ENCODE data around the gene TFDP1.

TFDP1 gene

GRCh38 chr13:113565526-113566226 is 18.9 kb upstream of the TFDP1 start:
- TF ChIP-seq, protein P1, sequence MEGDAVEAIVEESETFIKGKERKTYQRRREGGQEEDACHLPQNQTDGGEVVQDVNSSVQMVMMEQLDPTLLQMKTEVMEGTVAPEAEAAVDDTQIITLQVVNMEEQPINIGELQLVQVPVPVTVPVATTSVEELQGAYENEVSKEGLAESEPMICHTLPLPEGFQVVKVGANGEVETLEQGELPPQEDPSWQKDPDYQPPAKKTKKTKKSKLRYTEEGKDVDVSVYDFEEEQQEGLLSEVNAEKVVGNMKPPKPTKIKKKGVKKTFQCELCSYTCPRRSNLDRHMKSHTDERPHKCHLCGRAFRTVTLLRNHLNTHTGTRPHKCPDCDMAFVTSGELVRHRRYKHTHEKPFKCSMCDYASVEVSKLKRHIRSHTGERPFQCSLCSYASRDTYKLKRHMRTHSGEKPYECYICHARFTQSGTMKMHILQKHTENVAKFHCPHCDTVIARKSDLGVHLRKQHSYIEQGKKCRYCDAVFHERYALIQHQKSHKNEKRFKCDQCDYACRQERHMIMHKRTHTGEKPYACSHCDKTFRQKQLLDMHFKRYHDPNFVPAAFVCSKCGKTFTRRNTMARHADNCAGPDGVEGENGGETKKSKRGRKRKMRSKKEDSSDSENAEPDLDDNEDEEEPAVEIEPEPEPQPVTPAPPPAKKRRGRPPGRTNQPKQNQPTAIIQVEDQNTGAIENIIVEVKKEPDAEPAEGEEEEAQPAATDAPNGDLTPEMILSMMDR (IDR thresholded peaks at IDR 0.05; ENCODE audit: low read depth, low read length, missing control alignments), result no peak
- no peak overlapping the region for H3K4me3 ChIP-seq (ENCODE audit: low read depth, low read length)
- no peak for DNase-seq (ENCODE audit: low read depth)

- no peak overlapping the region for H3K4me3 ChIP-seq (ENCODE audit: low read depth, low read length)
- no peak for DNase-seq (ENCODE audit: low read depth)
- TF ChIP-seq, protein P1 (IDR thresholded peaks at IDR 0.05; ENCODE audit: low read depth, low read length, missing control alignments), result no peak
Measured at GRCh38 chr13:113566227-113566561, 18.4 kb upstream of the TFDP1 start.

- TF ChIP-seq, protein P1 (IDR thresholded peaks at IDR 0.05; ENCODE audit: low read depth, low read length, missing control alignments), result no peak
- no peak overlapping the region for H3K4me3 ChIP-seq (ENCODE audit: low read depth, low read length)
- no peak for DNase-seq (ENCODE audit: low read depth)
Measured at GRCh38 chr13:113567681-113568080, 16.9 kb upstream of the TFDP1 start.

DNA sequence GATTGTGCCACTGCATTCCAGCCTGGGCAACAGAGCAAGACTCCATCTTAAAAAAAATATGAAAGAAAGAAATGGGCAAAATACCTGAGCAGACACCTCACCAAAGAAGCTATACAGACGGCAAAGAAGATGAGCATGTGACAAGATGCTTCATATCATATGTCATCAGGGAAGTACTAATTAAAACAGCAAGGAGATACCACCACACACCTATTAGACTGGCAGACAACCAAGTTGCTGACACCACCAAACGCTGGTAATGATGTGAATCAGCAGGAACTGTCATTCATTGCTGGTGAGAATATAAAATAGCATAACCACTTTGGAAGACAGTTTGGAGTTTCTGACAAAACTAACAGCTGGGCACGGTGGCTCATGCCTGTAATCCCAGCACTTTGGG is 11.5 kb upstream of the TFDP1 start:
- TF ChIP-seq, protein P1 (IDR thresholded peaks at IDR 0.05; ENCODE audit: low read depth, low read length, missing control alignments), result no peak
- DNase-seq (ENCODE audit: low read depth), result no peak
- no peak overlapping the region for H3K4me3 ChIP-seq (ENCODE audit: low read depth, low read length)

GRCh38 chr13:113576597-113576996 is 8.0 kb upstream of the TFDP1 start:
- TF ChIP-seq, protein P1 (IDR thresholded peaks at IDR 0.05; ENCODE audit: low read depth, low read length, missing control alignments), result no peak
- DNase-seq (ENCODE audit: low read depth), result no peak
- H3K4me3 ChIP-seq (ENCODE audit: low read depth, low read length), result no peak overlapping the region

DNA sequence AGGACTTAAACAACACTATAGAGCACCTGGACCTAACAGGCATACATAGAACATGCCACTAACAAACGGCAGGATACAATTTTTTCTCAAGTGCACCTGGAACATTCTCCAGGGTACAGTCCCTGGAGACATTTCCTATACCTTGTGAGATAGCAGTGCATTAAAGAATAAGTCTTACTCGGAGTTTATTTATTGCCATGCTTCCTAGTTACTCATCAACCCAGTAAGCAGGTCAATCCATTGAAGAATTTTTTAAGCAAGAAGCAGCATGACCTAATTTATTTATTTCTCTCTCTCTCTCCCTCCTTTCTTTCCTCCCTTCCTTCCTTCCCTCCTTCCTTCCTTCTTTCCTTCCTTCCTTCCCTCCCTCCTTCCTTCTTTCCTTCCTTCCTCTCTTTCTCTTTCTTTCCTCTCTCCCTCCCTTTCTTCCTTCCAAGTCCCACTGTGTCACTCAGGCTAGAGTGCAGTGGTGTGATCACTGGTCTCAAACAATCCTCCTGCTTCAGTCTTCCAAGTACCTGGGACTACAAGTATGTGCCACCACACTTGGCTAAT is 6.6 kb upstream of the TFDP1 start:
- H3K4me3 ChIP-seq (ENCODE audit: low read depth, low read length), result no peak overlapping the region
- TF ChIP-seq, protein P1 (IDR thresholded peaks at IDR 0.05; ENCODE audit: low read depth, low read length, missing control alignments), result no peak
- no peak for DNase-seq (ENCODE audit: low read depth)

DNA sequence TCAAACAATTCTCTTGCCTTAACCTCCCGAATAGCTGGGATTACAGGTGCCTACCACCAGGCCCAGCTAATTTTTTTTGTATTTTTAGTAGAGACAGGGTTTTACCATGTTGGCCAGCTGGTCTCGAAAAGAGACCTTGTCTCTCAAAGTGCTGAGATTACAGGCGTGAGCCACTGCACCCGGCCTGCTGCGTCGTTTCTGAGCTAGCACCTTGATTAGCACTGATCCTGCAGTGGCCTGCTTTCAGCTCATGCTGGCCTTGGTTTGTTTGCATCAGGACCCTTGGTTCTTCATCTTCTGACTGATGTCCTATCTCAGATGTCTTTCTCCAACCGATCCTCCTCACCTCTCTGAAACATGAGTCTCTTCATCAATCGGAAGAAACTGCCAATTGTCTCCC is 4.9 kb upstream of the TFDP1 start:
- H3K4me3 ChIP-seq (ENCODE audit: low read depth, low read length), result no peak overlapping the region
- no peak for DNase-seq (ENCODE audit: low read depth)
- TF ChIP-seq, protein P1 (IDR thresholded peaks at IDR 0.05; ENCODE audit: low read depth, low read length, missing control alignments), result no peak

Data from GM12864 (cell line).